T-cell (primary cell): Measurements from ENCODE around the gene S100A4. TPM values are rescaled to one million over a fixed set of nuclear protein-coding genes. Genes with fewer than 3 reads are reported as not detected.
"Not testable (repeated sequence)": the region's sequence is repeated elsewhere in the genome, so short reads cannot be mapped to it uniquely, and the experiment has no call there.

ENCODE experiments used
- ATAC-seq, 4 experiments: fragments of 200-7000 bp in 3 of 4; fragments of 150-1000 bp in 1 of 4; cut with Tn5 transposase; replicated peaks in 1 of 4; 1 replicate in 3 of 4; 2 replicates in 1 of 4; pipeline ENCODE4 v1.10.0; 2021; ENCODE audit warnings: moderate library complexity in 3 of 4, mild to moderate bottlenecking in 2 of 4, moderate number of reproducible peaks in 1 of 4
- CTCF ChIA-PET, 2 donors: fragments of 300-600 bp; sonication (Branson Sonifier 250); formaldehyde crosslinking; loops; one replicate each; lab custom pipeline; 2022; ENCODE audit warnings: antibody characterized with exemption in 2 of 2; lab: Charles Lee
- POLR2A ChIA-PET, 2 donors: fragments of 300-600 bp; sonication (Branson Sonifier 250); formaldehyde crosslinking; loops; one replicate each; lab custom pipeline; 2022; ENCODE audit warnings: antibody characterized with exemption in 2 of 2; lab: Charles Lee
- DNase-seq, 35 experiments: peaks; one replicate each; pipeline versions ENCODE4 v3.0.0 to v3.0.0-alpha.2; 2013 to 2023
- H3K27ac ChIP-seq: one replicate; pipeline ENCODE4 v1.5.1; 2013; ENCODE audit warnings: low read length
- H3K27me3 ChIP-seq, 2 experiments: replicated peaks in 1 of 2; 1 replicate in 1 of 2; 2 replicates in 1 of 2; pipeline versions ENCODE4 v1.6.1 to v1.7.0; 2013; ENCODE audit warnings: low read length in 1 of 2, mixed read lengths in 1 of 2; ENCODE audit not compliant: control insufficient read depth in 2 of 2, insufficient read depth in 2 of 2; ENCODE audit errors: extremely low read depth in 1 of 2
- H3K36me3 ChIP-seq, 2 donors: 1 replicate in 1 of 2; 2 replicates in 1 of 2; pipeline versions ENCODE4 v1.6.1 to v1.7.0; 2013; ENCODE audit warnings: low read length in 1 of 2; ENCODE audit not compliant: control insufficient read depth in 2 of 2, insufficient read depth in 1 of 2; ENCODE audit errors: extremely low read depth in 1 of 2
- H3K4me1 ChIP-seq, 2 experiments: 1 replicate in 1 of 2; 2 replicates in 1 of 2; pipeline versions ENCODE4 v1.6.1 to v1.7.0; 2013; ENCODE audit warnings: low read length in 2 of 2, mixed read lengths in 1 of 2; ENCODE audit not compliant: insufficient read depth in 2 of 2, control insufficient read depth in 1 of 2; ENCODE audit errors: extremely low read depth in 1 of 2
- H3K4me3 ChIP-seq, 2 donors: 1 replicate in 1 of 2; 2 replicates in 1 of 2; pipeline versions ENCODE4 v1.5.1 to v1.7.0; 2013; ENCODE audit warnings: mild to moderate bottlenecking in 2 of 2, low read length in 1 of 2, moderate library complexity in 1 of 2; ENCODE audit not compliant: control insufficient read depth in 1 of 2; ENCODE audit errors: extremely low read depth in 1 of 2
- H3K9me3 ChIP-seq: 2 replicates; pipeline ENCODE4 v1.7.0; 2013
- H3K27ac Mint-ChIP-seq, 2 donors: one replicate each; pipeline ENCODE4 v1.8.0; 2020 to 2021; ENCODE audit warnings: mild to moderate bottlenecking in 2 of 2, mixed read lengths in 2 of 2
- H3K27me3 Mint-ChIP-seq, 2 donors: one replicate each; pipeline ENCODE4 v1.8.0; 2021 to 2022; ENCODE audit warnings: mixed read lengths in 2 of 2
- H3K36me3 Mint-ChIP-seq: one replicate; pipeline ENCODE4 v1.8.0; 2021; ENCODE audit warnings: mixed read lengths
- H3K4me1 Mint-ChIP-seq, 3 donors: one replicate each; pipeline ENCODE4 v1.8.0; 2020 to 2022; ENCODE audit warnings: mixed read lengths in 3 of 3, mild to moderate bottlenecking in 1 of 3
- H3K4me3 Mint-ChIP-seq, 3 donors: one replicate each; pipeline ENCODE4 v1.8.0; 2020 to 2022; ENCODE audit warnings: mild to moderate bottlenecking in 3 of 3, mixed read lengths in 3 of 3, moderate library complexity in 3 of 3
- H3K9me3 Mint-ChIP-seq, 3 donors: one replicate each; pipeline ENCODE4 v1.8.0; 2020 to 2022; ENCODE audit warnings: mixed read lengths in 3 of 3
- WGBS: methylation state at CpG from one replicate; pipeline ENCODE4 v1.1.5; 2013; ENCODE audit warnings: missing lambda C conversion rate; ENCODE audit not compliant: insufficient coverage; 5-methylcytosine and 5-hydroxymethylcytosine counted together
- total RNA-seq, 35 experiments: library from RNA in 6 of 35; stranded (reverse) in 6 of 35; fragments of 120-200 nt in 1 of 35; gene quantifications; one replicate each; pipeline versions ENCODE4 v1.2.1 to v1.2.4 and lab custom pipeline; 2013 to 2026

The S100A4 gene
- total RNA-seq, 5 donors from 2014 or later (not counting 1 experiment from before 2014, with no cell fraction given), result 297 to 698 (median 384) TPM

DNA sequence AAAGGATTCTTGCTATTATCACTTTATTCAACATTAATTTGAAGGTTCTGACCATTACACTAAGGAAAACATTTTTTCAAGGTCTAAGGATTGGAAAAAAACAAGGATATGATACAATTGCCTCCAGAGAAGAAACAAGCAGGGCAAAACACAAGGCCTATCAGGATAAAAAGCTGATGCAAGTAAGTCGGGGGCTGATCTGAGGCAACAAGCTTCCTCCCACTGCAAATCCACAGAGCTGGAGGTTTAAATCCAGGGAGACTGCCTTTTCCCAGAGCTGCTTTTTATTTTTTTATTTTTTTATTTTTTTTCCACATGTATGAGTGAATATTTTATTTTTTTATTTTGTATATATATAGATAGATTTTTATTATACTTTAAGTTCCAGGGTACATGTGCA lies 39.4 kb upstream of the S100A4 start:
- no peak for DNase-seq
- H3K36me3 Mint-ChIP-seq, result no peaks in the 10 kb centered on the region
- peaks cover 0 to 17% of the 10 kb centered on the region in 2 experiments for H3K27me3 ChIP-seq
- H3K27ac ChIP-seq, result no peak overlapping the region
- no peaks in the 10 kb centered on the region for H3K9me3 Mint-ChIP-seq
- ChIA-PET CTCF (no interaction called here), POLR2A (no interaction called here)
- H3K4me1 ChIP-seq, result no peaks in the 10 kb centered on the region
- no peaks in the 10 kb centered on the region for H3K9me3 ChIP-seq
- H3K4me1 Mint-ChIP-seq, result no peaks in the 10 kb centered on the region
- no peaks in the 10 kb centered on the region for H3K36me3 ChIP-seq
- WGBS, result 71% methylated on average over 1 of the region's 1 CpG
- peaks cover 4 to 11% of the 10 kb centered on the region in 2 donors for H3K27me3 Mint-ChIP-seq
- ATAC-seq, result no peak
- H3K4me3 ChIP-seq, result no peak overlapping the region
- H3K4me3 Mint-ChIP-seq, result no peak overlapping the region
- H3K27ac Mint-ChIP-seq, result no peak overlapping the region

DNA sequence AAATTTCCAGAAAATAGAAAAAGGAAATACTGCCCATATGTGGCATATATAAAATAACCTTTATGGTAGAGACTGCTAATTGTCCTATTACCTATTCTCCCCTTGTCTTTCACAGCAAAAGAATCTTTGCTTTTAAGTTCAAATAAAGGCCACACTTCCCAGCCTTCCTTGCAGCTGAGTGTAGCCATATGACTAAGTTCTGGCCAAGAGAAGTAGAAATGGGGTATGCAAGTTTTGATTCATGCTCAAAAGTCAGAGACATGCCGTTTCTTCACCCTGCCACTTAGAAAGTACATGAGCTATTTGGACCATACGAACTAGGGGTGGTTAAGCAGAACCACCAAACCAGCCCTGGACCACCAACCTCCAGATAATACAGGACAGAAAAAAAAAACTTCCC lies 38.4 kb upstream of the S100A4 start:
- Histone ChIP-seq H3K4me1 (no peaks in the 10 kb centered on the region), H3K27ac (no peak overlapping the region), H3K36me3 (no peaks in the 10 kb centered on the region), H3K9me3 (no peaks in the 10 kb centered on the region), H3K27me3 (peaks cover 0 to 17% of the 10 kb centered on the region in 2 experiments), H3K4me3 (no peak overlapping the region)
- H3K27me3 Mint-ChIP-seq, result peaks cover 9 to 16% of the 10 kb centered on the region in 2 donors
- H3K4me1 Mint-ChIP-seq, result no peaks in the 10 kb centered on the region
- ChIA-PET POLR2A (interaction anchor here in 1 of 2 donors (0.7 kb wide), 1 partner anchor 10 kb away, joined by 3 read pairs; no protein-coding TSS in a partner anchor), CTCF (no interaction called here)
- WGBS, result 83% methylated on average over 1 of the region's 2 CpGs
- no peak overlapping the region for H3K4me3 Mint-ChIP-seq
- ATAC-seq (no peak), DNase-seq (no peak)
- no peaks in the 10 kb centered on the region for H3K9me3 Mint-ChIP-seq
- no peak overlapping the region for H3K27ac Mint-ChIP-seq
- H3K36me3 Mint-ChIP-seq, result no peaks in the 10 kb centered on the region

DNA sequence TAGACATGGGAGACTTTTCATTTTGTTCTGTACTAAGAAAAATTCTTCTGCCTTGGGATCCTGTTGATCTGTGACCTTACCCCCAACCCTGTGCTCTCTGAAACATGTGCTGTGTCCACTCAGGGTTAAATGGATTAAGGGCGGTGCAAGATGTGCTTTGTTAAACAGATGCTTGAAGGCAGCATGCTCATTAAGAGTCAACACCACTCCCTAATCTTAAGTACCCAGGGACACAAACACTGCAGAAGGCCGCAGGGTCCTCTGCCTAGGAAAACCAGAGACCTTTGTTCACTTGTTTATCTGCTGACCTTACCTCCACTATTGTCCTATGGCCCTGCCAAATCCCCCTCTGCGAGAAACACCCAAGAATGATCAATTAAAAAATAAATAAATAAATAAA lies 37.9 kb upstream of the S100A4 start:
- H3K36me3 Mint-ChIP-seq, DNase-seq, H3K27ac Mint-ChIP-seq, CTCF ChIA-PET, H3K4me1 ChIP-seq, H3K27ac ChIP-seq, H3K9me3 Mint-ChIP-seq, H3K4me3 Mint-ChIP-seq, H3K9me3 ChIP-seq, H3K4me3 ChIP-seq, H3K4me1 Mint-ChIP-seq, ATAC-seq, H3K36me3 ChIP-seq: not testable (repeated sequence)
- POLR2A ChIA-PET, result interaction anchor here in 1 of 2 donors (0.7 kb wide), 1 partner anchor 10 kb away, joined by 3 read pairs; no protein-coding TSS in a partner anchor
- H3K27me3 Mint-ChIP-seq, result peaks cover 13 to 21% of the 10 kb centered on the region in 2 donors
- WGBS, result no CpG with 5 or more reads among the region's 3 CpGs
- peaks cover 0 to 17% of the 10 kb centered on the region in 2 experiments for H3K27me3 ChIP-seq

DNA sequence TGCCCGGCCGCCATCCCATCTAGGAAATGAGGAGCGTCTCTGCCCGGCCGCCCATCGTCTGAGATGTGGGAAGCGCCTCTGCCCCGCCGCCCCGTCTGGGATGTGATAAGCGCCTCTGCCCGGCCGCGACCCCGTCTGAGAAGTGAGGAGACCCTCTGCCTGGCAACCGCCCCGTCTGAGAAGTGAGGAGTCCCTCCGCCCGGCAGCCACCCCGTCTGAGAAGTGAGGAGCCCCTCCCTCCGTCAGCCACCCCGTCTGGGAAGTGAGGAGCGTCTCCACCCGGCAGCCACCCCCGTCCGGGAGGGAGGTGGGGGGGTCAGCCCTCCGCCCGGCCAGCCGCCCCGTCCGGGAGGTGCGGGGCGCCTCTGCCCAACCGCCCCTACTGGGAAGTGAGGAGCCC lies 37.2 kb upstream of the S100A4 start:
- H3K9me3 ChIP-seq, POLR2A ChIA-PET, H3K4me3 ChIP-seq, H3K27ac Mint-ChIP-seq, ATAC-seq, H3K36me3 ChIP-seq, H3K4me1 Mint-ChIP-seq, H3K4me1 ChIP-seq, CTCF ChIA-PET, H3K36me3 Mint-ChIP-seq, H3K4me3 Mint-ChIP-seq, H3K9me3 Mint-ChIP-seq, H3K27ac ChIP-seq, DNase-seq: not testable (repeated sequence)
- H3K27me3 ChIP-seq, result peaks cover 0 to 21% of the 10 kb centered on the region in 2 experiments
- H3K27me3 Mint-ChIP-seq, result peaks cover 20 to 28% of the 10 kb centered on the region in 2 donors
- WGBS, result 92% methylated on average over 12 of the region's 34 CpGs

DNA sequence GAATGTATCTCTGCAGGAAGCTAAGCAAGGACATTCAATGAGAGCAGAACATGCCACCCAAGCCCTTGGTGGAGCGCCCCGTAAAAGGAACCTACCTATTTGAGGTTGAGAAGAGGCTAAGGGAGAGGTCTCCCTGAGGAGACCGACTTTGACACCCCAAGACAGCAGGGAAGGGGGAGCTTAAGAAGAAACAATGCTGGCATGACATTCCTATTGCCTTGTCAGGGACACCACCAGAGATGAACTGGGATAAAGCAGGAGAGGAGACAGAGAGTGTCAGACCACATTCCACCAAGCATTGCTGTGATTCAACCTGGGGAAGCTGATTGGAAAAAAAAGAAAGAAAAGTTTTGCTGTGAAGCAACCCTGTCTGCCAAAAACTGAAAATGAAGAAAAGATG lies 33.3 kb upstream of the S100A4 start:
- no peaks in the 10 kb centered on the region for H3K36me3 Mint-ChIP-seq
- Histone ChIP-seq H3K27me3 (peaks cover 0 to 28% of the 10 kb centered on the region in 2 experiments), H3K9me3 (no peaks in the 10 kb centered on the region), H3K4me3 (no peak overlapping the region), H3K36me3 (no peaks in the 10 kb centered on the region), H3K4me1 (no peaks in the 10 kb centered on the region), H3K27ac (no peak overlapping the region)
- ATAC-seq, result no peak
- H3K4me1 Mint-ChIP-seq, result no peaks in the 10 kb centered on the region
- ChIA-PET CTCF (no interaction called here), POLR2A (interaction anchor here in 1 of 2 donors (0.6 kb wide), 1 partner anchor 265 kb away, joined by 13 read pairs; no protein-coding TSS in a partner anchor)
- 57% methylated on average over 3 of the region's 3 CpGs for WGBS
- peaks cover 21 to 30% of the 10 kb centered on the region in 2 donors for H3K27me3 Mint-ChIP-seq
- no peak overlapping the region for H3K4me3 Mint-ChIP-seq
- DNase-seq, result no peak
- H3K9me3 Mint-ChIP-seq, result no peaks in the 10 kb centered on the region
- H3K27ac Mint-ChIP-seq, result no peak overlapping the region

DNA sequence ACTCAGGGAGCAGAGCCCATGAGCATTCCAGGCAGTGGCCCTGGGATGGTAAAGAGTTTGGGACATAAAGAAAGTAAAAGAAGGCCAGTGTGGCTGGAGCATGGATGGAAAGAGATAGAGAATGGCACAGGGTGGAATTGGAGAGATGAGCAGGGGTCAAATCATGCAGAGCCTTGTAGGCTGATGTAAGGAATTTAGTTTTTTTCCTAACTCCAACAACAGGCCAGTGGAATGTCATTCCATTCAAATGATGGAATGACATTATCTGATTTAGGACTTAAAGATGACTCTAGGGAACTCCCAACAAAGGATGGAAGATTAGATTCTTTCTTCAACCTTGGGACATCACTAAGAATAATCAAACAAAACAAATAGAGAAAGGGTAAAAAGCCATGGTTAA lies 32.9 kb upstream of the S100A4 start:
- H3K4me3 ChIP-seq, result no peak overlapping the region
- H3K36me3 Mint-ChIP-seq, result no peaks in the 10 kb centered on the region
- ChIA-PET POLR2A (interaction anchor here in 1 of 2 donors (0.6 kb wide), 1 partner anchor 265 kb away, joined by 13 read pairs; no protein-coding TSS in a partner anchor), CTCF (no interaction called here)
- no peaks in the 10 kb centered on the region for H3K4me1 ChIP-seq
- no peaks in the 10 kb centered on the region for H3K9me3 ChIP-seq
- ATAC-seq (no peak), DNase-seq (no peak)
- peaks cover 21 to 29% of the 10 kb centered on the region in 2 donors for H3K27me3 Mint-ChIP-seq
- H3K9me3 Mint-ChIP-seq, result no peaks in the 10 kb centered on the region
- H3K36me3 ChIP-seq, result no peaks in the 10 kb centered on the region
- no peaks in the 10 kb centered on the region for H3K4me1 Mint-ChIP-seq
- H3K27ac Mint-ChIP-seq, result no peak overlapping the region
- H3K27me3 ChIP-seq, result peaks cover 0 to 28% of the 10 kb centered on the region in 2 experiments
- no peak overlapping the region for H3K4me3 Mint-ChIP-seq
- no peak overlapping the region for H3K27ac ChIP-seq
